Activated T-helper 2 cell treated with anti-CD3 and anti-CD28 coated beads, Interferon-gamma antibody, Interleukin-2, Interleukin-4, amounts not matched to agents 10 μg/mL and 5 μg/mL and 100 μg/mL, durations not matched to agents 14 hours and 24 hours and 36 hours (primary cell): Measurements from ENCODE around the gene FOXO3B. TPM values are rescaled to one million over a fixed set of nuclear protein-coding genes. Genes with fewer than 3 reads are reported as not detected.
"Not testable (repeated sequence)": the region's sequence is repeated elsewhere in the genome, so short reads cannot be mapped to it uniquely, and the experiment has no call there.

ENCODE experiments used
- DNase-seq: peaks from one replicate; pipeline ENCODE4 v3.0.0; 2021; ENCODE audit warnings: low spot score
- H3K27ac Mint-ChIP-seq: one replicate; pipeline ENCODE4 v1.8.0; 2021; ENCODE audit warnings: mixed read lengths
- H3K27me3 Mint-ChIP-seq: one replicate; pipeline ENCODE4 v1.8.0; 2021; ENCODE audit warnings: low read depth, mixed read lengths
- H3K36me3 Mint-ChIP-seq: one replicate; pipeline ENCODE4 v1.8.0; 2021; ENCODE audit warnings: low read depth, mixed read lengths
- H3K4me1 Mint-ChIP-seq: one replicate; pipeline ENCODE4 v1.8.0; 2021; ENCODE audit warnings: low read depth, mixed read lengths
- H3K4me3 Mint-ChIP-seq: one replicate; pipeline ENCODE4 v1.8.0; 2021; ENCODE audit warnings: low read depth, mild to moderate bottlenecking, moderate library complexity, mixed read lengths
- H3K9me3 Mint-ChIP-seq: one replicate; pipeline ENCODE4 v1.8.0; 2021; ENCODE audit warnings: mixed read lengths
- intact Hi-C: fragments of 100-400 bp; cut with micrococcal nuclease; formaldehyde crosslinking; loops from one replicate; pipeline ENCODE4 v1.15.1; 2023
- total RNA-seq: library from RNA; stranded (reverse); gene quantifications from 2 replicates; pipeline ENCODE4 v1.2.3, GENCODE V29; 2022

FOXO3B gene
- total RNA-seq, 1 donor from 2014 or later, result 5.7 TPM

GRCh38 chr17:18677381-18677780 is 4.7 kb downstream of the FOXO3B start:
- H3K4me3 Mint-ChIP-seq, H3K27ac Mint-ChIP-seq, intact Hi-C loops, DNase-seq, H3K4me1 Mint-ChIP-seq, H3K27me3 Mint-ChIP-seq: not testable (repeated sequence)
- Mint-ChIP-seq H3K36me3 (peaks cover 39% of the 10 kb centered on the region), H3K9me3 (peaks cover 20% of the 10 kb centered on the region)

- intact Hi-C loops, H3K27me3 Mint-ChIP-seq, H3K4me3 Mint-ChIP-seq, H3K27ac Mint-ChIP-seq, DNase-seq, H3K4me1 Mint-ChIP-seq: not testable (repeated sequence)
- Mint-ChIP-seq H3K36me3 (peaks cover 43% of the 10 kb centered on the region), H3K9me3 (peaks cover 20% of the 10 kb centered on the region)
Observed at GRCh38 chr17:18676928-18677327, 5.2 kb downstream of the FOXO3B start.

- H3K36me3 Mint-ChIP-seq, result peaks cover 63% of the 10 kb centered on the region
- H3K27ac Mint-ChIP-seq, H3K27me3 Mint-ChIP-seq, H3K4me3 Mint-ChIP-seq, DNase-seq, intact Hi-C loops, H3K4me1 Mint-ChIP-seq: not testable (repeated sequence)
- H3K9me3 Mint-ChIP-seq, result peaks cover 39% of the 10 kb centered on the region
Observed at GRCh38 chr17:18672395-18673227, 9.5 kb downstream of the FOXO3B start.

GRCh38 chr17:18668625-18669024 is 13.5 kb downstream of the FOXO3B start:
- H3K27me3 Mint-ChIP-seq, intact Hi-C loops, H3K27ac Mint-ChIP-seq, DNase-seq, H3K4me1 Mint-ChIP-seq, H3K4me3 Mint-ChIP-seq: not testable (repeated sequence)
- Mint-ChIP-seq H3K36me3 (peaks cover 48% of the 10 kb centered on the region), H3K9me3 (peaks cover 28% of the 10 kb centered on the region)

GRCh38 chr17:18667535-18667934 is 14.6 kb downstream of the FOXO3B start:
- H3K27me3 Mint-ChIP-seq, intact Hi-C loops, H3K4me1 Mint-ChIP-seq, H3K4me3 Mint-ChIP-seq, H3K27ac Mint-ChIP-seq, DNase-seq: not testable (repeated sequence)
- Mint-ChIP-seq H3K9me3 (peaks cover 36% of the 10 kb centered on the region), H3K36me3 (peaks cover 47% of the 10 kb centered on the region)

DNA sequence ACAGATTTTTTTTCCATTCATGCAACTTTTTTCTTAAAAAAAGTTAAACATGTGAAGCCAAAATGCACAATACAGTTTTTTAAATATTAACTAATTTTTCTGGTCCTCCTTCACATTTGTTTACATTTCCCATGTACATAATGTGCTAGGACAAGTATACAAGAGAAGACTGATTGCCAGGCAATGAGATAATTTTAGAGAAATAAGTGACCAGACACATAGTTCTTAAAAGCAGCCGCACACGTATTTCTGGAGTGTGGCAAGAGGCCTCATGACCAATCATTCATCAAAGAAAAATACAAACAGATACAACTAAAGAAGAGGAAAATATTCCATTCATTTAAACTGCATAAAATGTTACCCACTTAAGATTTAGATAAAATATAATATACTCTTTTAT is 15.8 kb downstream of the FOXO3B start:
- peaks cover 48% of the 10 kb centered on the region for H3K9me3 Mint-ChIP-seq
- H3K27me3 Mint-ChIP-seq, H3K27ac Mint-ChIP-seq, intact Hi-C loops, H3K4me3 Mint-ChIP-seq, DNase-seq, H3K4me1 Mint-ChIP-seq: not testable (repeated sequence)
- H3K36me3 Mint-ChIP-seq, result peaks cover 41% of the 10 kb centered on the region

- H3K4me3 Mint-ChIP-seq, H3K4me1 Mint-ChIP-seq, H3K27ac Mint-ChIP-seq, H3K27me3 Mint-ChIP-seq, intact Hi-C loops, DNase-seq: not testable (repeated sequence)
- Mint-ChIP-seq H3K36me3 (peaks cover 10% of the 10 kb centered on the region), H3K9me3 (peaks cover 32% of the 10 kb centered on the region)
Observed at GRCh38 chr17:18661924-18662624, 20.0 kb downstream of the FOXO3B start.

DNA sequence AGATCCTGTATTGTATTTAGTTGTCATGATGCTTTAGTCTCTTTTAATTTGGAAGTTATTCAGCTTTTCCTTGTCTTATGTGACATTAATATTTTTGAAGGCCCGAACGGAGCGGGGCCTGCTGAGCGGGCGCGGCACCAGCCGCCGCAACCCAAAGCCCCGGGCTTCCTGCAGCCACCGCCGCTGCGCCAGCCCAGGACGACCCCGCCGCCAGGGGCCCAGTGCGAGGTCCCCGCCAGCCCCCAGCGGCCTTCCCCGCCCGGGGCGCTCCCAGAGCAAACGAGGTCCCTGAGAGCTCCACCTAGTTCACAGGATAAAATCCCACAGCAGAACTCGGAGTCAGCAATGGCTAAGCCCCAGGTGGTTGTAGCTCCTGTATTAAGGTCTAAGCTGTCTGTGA is 32.0 kb downstream of the FOXO3B start:
- not testable (repeated sequence) for H3K4me1 Mint-ChIP-seq

DNA sequence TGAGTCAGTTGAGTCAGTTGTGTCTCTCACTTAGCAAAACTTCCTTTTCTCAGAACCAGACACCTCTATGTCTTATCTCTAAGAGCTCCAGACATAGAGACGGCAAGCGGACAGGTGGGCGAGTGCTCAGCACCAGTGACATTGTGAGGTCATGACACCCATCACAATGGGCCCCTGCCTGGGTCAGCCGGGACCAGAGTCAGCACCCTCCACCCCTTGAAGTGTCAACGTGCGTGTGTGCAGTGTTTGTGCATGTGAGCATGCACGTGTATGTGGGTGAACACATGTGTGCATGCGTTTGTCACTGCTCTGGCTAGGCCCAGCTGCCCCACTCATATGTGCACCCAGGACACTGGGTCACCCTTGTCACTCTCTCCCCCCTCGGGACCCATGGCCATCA is 37.8 kb downstream of the FOXO3B start, which contains the start of gene TBC1D28:
Gene TBC1D28, minus strand, starts transcription at position 101 of the 400 bp plus-strand sequence. CDS start 3,039 bp downstream, outside the sequence.
- H3K9me3 Mint-ChIP-seq, H3K4me3 Mint-ChIP-seq, intact Hi-C loops, H3K4me1 Mint-ChIP-seq, H3K36me3 Mint-ChIP-seq, H3K27ac Mint-ChIP-seq, DNase-seq, H3K27me3 Mint-ChIP-seq: not testable (repeated sequence)

More for the DNA sequence above, 32.0 kb downstream of the FOXO3B start:
- intact Hi-C loops, H3K4me3 Mint-ChIP-seq, H3K9me3 Mint-ChIP-seq, H3K36me3 Mint-ChIP-seq, DNase-seq, H3K27ac Mint-ChIP-seq: not testable (repeated sequence)
- H3K27me3 Mint-ChIP-seq, result peaks cover 10% of the 10 kb centered on the region

- H3K4me1 Mint-ChIP-seq, H3K4me3 Mint-ChIP-seq, intact Hi-C loops, H3K9me3 Mint-ChIP-seq, H3K36me3 Mint-ChIP-seq, DNase-seq, H3K27me3 Mint-ChIP-seq, H3K27ac Mint-ChIP-seq: not testable (repeated sequence)
Observed at GRCh38 chr17:18643124-18643523, 39.0 kb downstream of the FOXO3B start.

GRCh38 chr17:18638357-18638756 is 43.8 kb downstream of the FOXO3B start:
- H3K36me3 Mint-ChIP-seq, intact Hi-C loops, DNase-seq, H3K4me1 Mint-ChIP-seq, H3K4me3 Mint-ChIP-seq, H3K27ac Mint-ChIP-seq, H3K9me3 Mint-ChIP-seq: not testable (repeated sequence)
- peaks cover 17% of the 10 kb centered on the region for H3K27me3 Mint-ChIP-seq

- DNase-seq, H3K9me3 Mint-ChIP-seq, intact Hi-C loops, H3K27ac Mint-ChIP-seq, H3K36me3 Mint-ChIP-seq, H3K4me1 Mint-ChIP-seq, H3K4me3 Mint-ChIP-seq: not testable (repeated sequence)
- peaks cover 17% of the 10 kb centered on the region for H3K27me3 Mint-ChIP-seq
Observed at GRCh38 chr17:18636237-18636636, 45.9 kb downstream of the FOXO3B start.

- H3K36me3 Mint-ChIP-seq, intact Hi-C loops, H3K27ac Mint-ChIP-seq, H3K4me3 Mint-ChIP-seq, H3K9me3 Mint-ChIP-seq, DNase-seq, H3K4me1 Mint-ChIP-seq: not testable (repeated sequence)
- peaks cover 19% of the 10 kb centered on the region for H3K27me3 Mint-ChIP-seq
Observed at GRCh38 chr17:18635773-18636172, 46.3 kb downstream of the FOXO3B start.
